Fibroblast of pulmonary artery (primary cell): ENCODE measurements around the gene TTC28.

ENCODE experiments used
- DNase-seq: peaks from one replicate; pipeline ENCODE4 v3.0.0-alpha.2; 2010; ENCODE audit warnings: low read depth
- H3K4me3 ChIP-seq: replicated peaks from 2 replicates; pipeline ENCODE4 v1.5.1; 2011; ENCODE audit warnings: low read depth, mild to moderate bottlenecking, control low read depth, low read length, moderate library complexity
- TF ChIP-seq, protein P1 (sequence below): IDR thresholded peaks from 2 replicates; pipeline ENCODE4 v1.5.1; 2011; ENCODE audit warnings: mild to moderate bottlenecking, control low read depth, low read length, inconsistent platforms; ENCODE audit errors: missing control alignments

Gene TTC28

DNA sequence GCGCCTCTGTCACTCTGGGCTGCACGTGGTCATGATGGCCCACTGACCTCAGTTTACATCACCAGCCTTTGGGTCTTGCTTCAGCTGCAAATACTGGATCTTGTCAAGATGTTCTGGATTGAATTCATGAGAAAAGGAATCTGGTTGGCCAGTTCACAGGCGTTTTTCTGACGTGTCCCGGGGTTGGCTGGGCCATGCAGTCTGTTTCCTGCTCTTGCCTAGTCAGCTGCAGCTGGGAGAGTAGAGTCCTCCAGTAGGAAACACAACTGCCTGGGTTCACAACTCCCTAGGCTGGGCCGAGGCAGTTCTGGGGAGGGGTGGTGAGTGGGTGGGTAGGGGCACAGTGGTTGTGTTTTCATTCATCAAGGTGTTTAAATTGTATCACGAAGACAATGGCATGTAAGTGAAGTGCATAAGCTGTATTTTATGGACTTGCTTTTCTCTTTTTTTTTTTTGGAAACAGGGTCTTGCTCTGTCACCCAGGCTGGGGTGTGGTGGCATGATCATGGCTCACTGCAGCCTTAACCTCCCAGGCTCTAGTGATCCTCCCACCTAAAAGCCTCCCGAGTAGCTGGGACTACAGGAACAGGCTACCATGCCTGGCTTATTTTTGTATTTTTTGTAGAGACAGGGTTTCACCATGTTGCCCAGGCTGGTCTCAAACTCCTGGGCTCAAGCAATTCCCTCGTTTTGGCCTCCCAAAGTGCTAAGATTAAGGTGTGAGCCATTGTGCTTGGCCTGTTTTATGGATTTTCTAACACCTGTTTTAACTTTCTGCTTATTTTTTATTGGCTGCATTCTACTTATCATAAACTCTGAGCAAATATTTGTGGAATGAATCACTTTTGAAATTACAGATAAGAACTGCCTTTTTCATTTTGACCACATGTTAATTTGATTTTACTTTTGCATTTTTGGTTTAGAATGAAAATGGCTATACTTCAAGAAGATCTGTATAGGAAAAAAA, 706.6 kb downstream of the TTC28 start:
- no peak overlapping the region for H3K4me3 ChIP-seq
- peak; percentile 14 for DNase-seq
- TF ChIP-seq, protein P1, sequence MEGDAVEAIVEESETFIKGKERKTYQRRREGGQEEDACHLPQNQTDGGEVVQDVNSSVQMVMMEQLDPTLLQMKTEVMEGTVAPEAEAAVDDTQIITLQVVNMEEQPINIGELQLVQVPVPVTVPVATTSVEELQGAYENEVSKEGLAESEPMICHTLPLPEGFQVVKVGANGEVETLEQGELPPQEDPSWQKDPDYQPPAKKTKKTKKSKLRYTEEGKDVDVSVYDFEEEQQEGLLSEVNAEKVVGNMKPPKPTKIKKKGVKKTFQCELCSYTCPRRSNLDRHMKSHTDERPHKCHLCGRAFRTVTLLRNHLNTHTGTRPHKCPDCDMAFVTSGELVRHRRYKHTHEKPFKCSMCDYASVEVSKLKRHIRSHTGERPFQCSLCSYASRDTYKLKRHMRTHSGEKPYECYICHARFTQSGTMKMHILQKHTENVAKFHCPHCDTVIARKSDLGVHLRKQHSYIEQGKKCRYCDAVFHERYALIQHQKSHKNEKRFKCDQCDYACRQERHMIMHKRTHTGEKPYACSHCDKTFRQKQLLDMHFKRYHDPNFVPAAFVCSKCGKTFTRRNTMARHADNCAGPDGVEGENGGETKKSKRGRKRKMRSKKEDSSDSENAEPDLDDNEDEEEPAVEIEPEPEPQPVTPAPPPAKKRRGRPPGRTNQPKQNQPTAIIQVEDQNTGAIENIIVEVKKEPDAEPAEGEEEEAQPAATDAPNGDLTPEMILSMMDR: no peak

- DNase-seq: no peak
- no peak overlapping the region for H3K4me3 ChIP-seq
- TF ChIP-seq, protein P1: no peak
Observed at GRCh38 chr22:27971926-27972325, 707.7 kb downstream of the TTC28 start.

- TF ChIP-seq, protein P1: no peak
- DNase-seq: peak; percentile 17
- H3K4me3 ChIP-seq: no peak overlapping the region
Observed at GRCh38 chr22:27970596-27971220, 708.9 kb downstream of the TTC28 start.

GRCh38 chr22:27966168-27967064, 713.2 kb downstream of the TTC28 start:
- DNase-seq: no peak
- no peak overlapping the region for H3K4me3 ChIP-seq
- TF ChIP-seq, protein P1: no peak

GRCh38 chr22:27962268-27963044, 717.2 kb downstream of the TTC28 start:
- peak; percentile 18 for DNase-seq
- no peak overlapping the region for H3K4me3 ChIP-seq
- TF ChIP-seq, protein P1: no peak

DNA sequence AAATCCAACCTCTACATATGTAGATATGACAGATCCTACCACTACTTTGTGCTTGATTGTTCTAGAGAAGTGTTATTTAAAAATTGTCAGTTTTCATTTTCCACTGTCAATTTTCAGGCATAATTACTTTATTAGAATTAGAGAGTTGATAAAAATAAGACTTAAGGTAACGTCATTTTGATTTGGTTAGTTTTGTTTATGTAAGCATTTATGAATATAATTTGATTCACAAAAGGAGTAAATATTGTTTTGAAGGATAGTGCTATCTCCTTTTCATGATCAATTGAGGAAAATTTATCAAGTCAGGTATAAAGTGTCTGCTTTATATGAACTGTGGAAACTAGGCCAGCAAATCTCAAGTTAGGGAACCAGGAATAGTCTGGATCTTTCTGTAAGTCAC, 718.0 kb downstream of the TTC28 start:
- no peak overlapping the region for H3K4me3 ChIP-seq

More for the DNA sequence above, 718.0 kb downstream of the TTC28 start:
- TF ChIP-seq, protein P1: no peak
- DNase-seq: no peak
